HG02678 (cell line): ENCODE measurements around the gene FSTL4.

ENCODE experiments used
- ATAC-seq: cut with Tn5 transposase; IDR thresholded peaks from one replicate; pipeline ENCODE4 v1.9.1; 2021; ENCODE audit warnings: mild to moderate bottlenecking, moderate library complexity; ENCODE audit not compliant: unreplicated experiment

Gene FSTL4

GRCh38 chr5:133332439-133333024 is 279.8 kb downstream of the FSTL4 start:
- no peak for ATAC-seq

GRCh38 chr5:133331941-133332340 is 280.4 kb downstream of the FSTL4 start:
- no peak for ATAC-seq

GRCh38 chr5:133330956-133331355 is 281.4 kb downstream of the FSTL4 start:
- ATAC-seq = no peak

GRCh38 chr5:133328800-133329199 is 283.5 kb downstream of the FSTL4 start:
- ATAC-seq = no peak

- ATAC-seq = no peak
These were observed 284.4 kb downstream of the FSTL4 start for GRCh38 chr5:133327946-133328401.

GRCh38 chr5:133326361-133326760 is 286.0 kb downstream of the FSTL4 start:
- ATAC-seq = no peak

- no peak for ATAC-seq
These were observed 286.5 kb downstream of the FSTL4 start for GRCh38 chr5:133325864-133326263.

GRCh38 chr5:133324926-133325325 is 287.4 kb downstream of the FSTL4 start:
- ATAC-seq = no peak

GRCh38 chr5:133323494-133324457 is 288.6 kb downstream of the FSTL4 start:
- no peak for ATAC-seq

GRCh38 chr5:133322743-133323142 is 289.6 kb downstream of the FSTL4 start:
- ATAC-seq = no peak

GRCh38 chr5:133321833-133322420 is 290.4 kb downstream of the FSTL4 start:
- peak; percentile 62 for ATAC-seq

- peak; percentile 6 for ATAC-seq
These were observed 291.0 kb downstream of the FSTL4 start for GRCh38 chr5:133321286-133321832.

- no peak for ATAC-seq
These were observed 292.3 kb downstream of the FSTL4 start for GRCh38 chr5:133319905-133320520.

GRCh38 chr5:133319244-133319643 is 293.1 kb downstream of the FSTL4 start:
- no peak for ATAC-seq

- ATAC-seq = no peak
These were observed 294.8 kb downstream of the FSTL4 start for GRCh38 chr5:133317558-133317957.

- ATAC-seq = no peak
These were observed 295.7 kb downstream of the FSTL4 start for GRCh38 chr5:133316346-133317343.

- no peak for ATAC-seq
These were observed 298.3 kb downstream of the FSTL4 start for GRCh38 chr5:133314086-133314485.

GRCh38 chr5:133311176-133311575 is 301.2 kb downstream of the FSTL4 start:
- no peak for ATAC-seq

- ATAC-seq = no peak
These were observed 302.2 kb downstream of the FSTL4 start for GRCh38 chr5:133309984-133310621.
